Stomach (tissue), 4 donors: ENCODE measurements around the gene SCN9A.

Experiments
- CTCF ChIP-seq, 7 experiments: fragments of 450-650 bp in 4 of 7; fragments of 200-600 bp in 3 of 7; sonication (generic) in 3 of 7; IDR thresholded peaks; one replicate each; pipeline ENCODE4 v1.5.1; 2016 to 2019; ENCODE audit warnings: antibody characterized with exemption in 7 of 7, control low read depth in 2 of 7, mild to moderate bottlenecking in 1 of 7
- EP300 ChIP-seq: sonication (generic); formaldehyde crosslinking; IDR thresholded peaks from one replicate; pipeline ENCODE4 v1.6.1; 2017; ENCODE audit warnings: antibody characterized with exemption
- POLR2AphosphoS5 ChIP-seq, 3 donors: sonication (generic); formaldehyde crosslinking; IDR thresholded peaks; one replicate each; pipeline ENCODE4 v1.6.1; 2016; ENCODE audit warnings: antibody characterized with exemption in 3 of 3

GRCh38 chr2:166329465-166329864 lies 46.3 kb downstream of the SCN9A start:
- TF ChIP-seq CTCF (IDR thresholded peaks at IDR 0.05): no peak
- TF ChIP-seq EP300: no peak
- no peak for TF ChIP-seq POLR2AphosphoS5 (IDR thresholded peaks at IDR 0.05)
